Renal cortex interstitium (tissue), 11 donors: ENCODE results near the gene SCIN. TPM values are rescaled to one million over a fixed set of nuclear protein-coding genes. Genes with fewer than 3 reads are reported as not detected.
A peak's percentile ranks its signal among the peaks of the same experiment; 100 is the strongest.

Experiments
- DNase-seq, 11 donors: peaks; one replicate each; pipeline ENCODE4 v3.0.0-alpha.2; 2013; ENCODE audit warnings: low read depth in 9 of 11, low spot score in 4 of 11; ENCODE audit errors: extremely low read depth in 1 of 11
- polyA plus RNA-seq, 3 donors: library from polyadenylated mRNA; unstranded; fragments of 120-200 nt; gene quantifications; one replicate each; pipeline ENCODE4 v1.2.1, GENCODE V29; 2013; ENCODE audit not compliant: insufficient read length in 3 of 3

The SCIN gene
- polyA plus RNA-seq, 3 donors, result 82.1 to 154 (median 110) TPM

GRCh38 chr7:12594122-12594897, 23.8 kb downstream of the SCIN start:
- no peak for DNase-seq

GRCh38 chr7:12595148-12595547, 24.6 kb downstream of the SCIN start:
- DNase-seq, result no peak

- no peak for DNase-seq
Measured at GRCh38 chr7:12596225-12596790, 25.8 kb downstream of the SCIN start.

- no peak for DNase-seq
Measured at GRCh38 chr7:12601302-12601869, 30.9 kb downstream of the SCIN start.

GRCh38 chr7:12607134-12607533, 36.6 kb downstream of the SCIN start:
- no peak for DNase-seq

GRCh38 chr7:12609561-12609960, 39.0 kb downstream of the SCIN start:
- no peak for DNase-seq

- no peak for DNase-seq
Measured at GRCh38 chr7:12610899-12611298, 40.4 kb downstream of the SCIN start.

- no peak for DNase-seq
Measured at GRCh38 chr7:12612622-12613021, 42.1 kb downstream of the SCIN start.

GRCh38 chr7:12619461-12620069, 49.0 kb downstream of the SCIN start:
- no peak for DNase-seq

GRCh38 chr7:12620371-12620770, 49.9 kb downstream of the SCIN start:
- DNase-seq, result no peak

GRCh38 chr7:12623223-12623622, 52.7 kb downstream of the SCIN start:
- DNase-seq, result no peak

GRCh38 chr7:12623885-12624498, 53.5 kb downstream of the SCIN start:
- peak in 1 of 11 donors; percentile 31 for DNase-seq

GRCh38 chr7:12625836-12626235, 55.3 kb downstream of the SCIN start:
- no peak for DNase-seq

- no peak for DNase-seq
Measured at GRCh38 chr7:12629816-12630512, 59.4 kb downstream of the SCIN start.

- peak in 4 of 11 donors; percentile 27 to 62 (median 39) for DNase-seq
Measured at GRCh38 chr7:12630513-12630819, 59.9 kb downstream of the SCIN start.

- no peak for DNase-seq
Measured at GRCh38 chr7:12633582-12633981, 63.1 kb downstream of the SCIN start.

- no peak for DNase-seq
Measured at GRCh38 chr7:12635830-12636229, 65.3 kb downstream of the SCIN start.

- DNase-seq, result no peak
Measured at GRCh38 chr7:12637328-12637727, 66.8 kb downstream of the SCIN start.
